ENCODE data around the gene EBLN1.

EBLN1 gene

DNA sequence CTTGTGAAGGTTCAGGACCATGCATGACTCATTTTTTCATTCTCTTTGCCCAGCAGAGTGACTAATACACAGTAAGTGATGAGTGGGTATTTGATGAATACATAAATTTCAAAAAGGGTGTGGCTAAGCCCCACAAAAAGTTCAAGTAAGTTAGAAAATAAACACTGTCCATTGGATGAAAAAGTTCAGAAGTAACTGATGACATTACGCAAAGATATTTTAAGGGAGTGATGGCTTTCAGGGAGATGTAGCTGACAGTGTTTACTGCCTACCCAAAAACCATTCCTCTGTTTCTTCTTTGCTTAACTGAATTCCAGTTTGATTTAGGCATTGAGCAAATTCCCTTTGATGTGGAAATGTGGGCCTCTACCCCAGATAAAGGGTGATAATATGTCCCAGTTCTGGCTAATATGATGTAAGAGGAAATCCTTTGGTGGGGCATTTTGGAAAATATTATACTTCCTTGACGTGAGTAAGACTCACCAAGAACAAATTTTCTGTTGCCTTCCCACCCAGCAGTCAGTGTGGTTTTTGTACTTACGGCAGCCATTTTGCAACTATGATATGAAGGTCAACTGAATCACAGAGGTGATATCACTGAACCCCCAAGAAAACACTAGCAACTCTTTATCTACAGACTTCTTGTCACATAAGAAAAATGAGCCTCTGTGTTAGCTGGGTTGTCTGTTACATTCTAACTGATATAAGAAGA lies 29.0 kb upstream of the EBLN1 start:
- H3K36me3 ChIP-seq (ENCODE audit: control insufficient read depth, insufficient read depth, low read length), result no peaks in the 10 kb centered on the region
- TF ChIP-seq, protein P1, sequence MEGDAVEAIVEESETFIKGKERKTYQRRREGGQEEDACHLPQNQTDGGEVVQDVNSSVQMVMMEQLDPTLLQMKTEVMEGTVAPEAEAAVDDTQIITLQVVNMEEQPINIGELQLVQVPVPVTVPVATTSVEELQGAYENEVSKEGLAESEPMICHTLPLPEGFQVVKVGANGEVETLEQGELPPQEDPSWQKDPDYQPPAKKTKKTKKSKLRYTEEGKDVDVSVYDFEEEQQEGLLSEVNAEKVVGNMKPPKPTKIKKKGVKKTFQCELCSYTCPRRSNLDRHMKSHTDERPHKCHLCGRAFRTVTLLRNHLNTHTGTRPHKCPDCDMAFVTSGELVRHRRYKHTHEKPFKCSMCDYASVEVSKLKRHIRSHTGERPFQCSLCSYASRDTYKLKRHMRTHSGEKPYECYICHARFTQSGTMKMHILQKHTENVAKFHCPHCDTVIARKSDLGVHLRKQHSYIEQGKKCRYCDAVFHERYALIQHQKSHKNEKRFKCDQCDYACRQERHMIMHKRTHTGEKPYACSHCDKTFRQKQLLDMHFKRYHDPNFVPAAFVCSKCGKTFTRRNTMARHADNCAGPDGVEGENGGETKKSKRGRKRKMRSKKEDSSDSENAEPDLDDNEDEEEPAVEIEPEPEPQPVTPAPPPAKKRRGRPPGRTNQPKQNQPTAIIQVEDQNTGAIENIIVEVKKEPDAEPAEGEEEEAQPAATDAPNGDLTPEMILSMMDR (IDR thresholded peaks at IDR 0.05; ENCODE audit: insufficient read depth, low read length, poor library complexity, severe bottlenecking), result no peak
- H3K4me3 ChIP-seq (replicated peaks; ENCODE audit: low read depth, low read length), result no peak overlapping the region
- DNase-seq (ENCODE audit: extremely low read depth, insufficient read length), result no peak
- no peaks in the 10 kb centered on the region for H3K27me3 ChIP-seq (replicated peaks; ENCODE audit: control insufficient read depth, insufficient read depth, low read length)

- TF ChIP-seq, protein P1 (IDR thresholded peaks at IDR 0.05; ENCODE audit: insufficient read depth, low read length, poor library complexity, severe bottlenecking), result no peak
- Histone ChIP-seq H3K36me3 (ENCODE audit: control insufficient read depth, insufficient read depth, low read length) (no peaks in the 10 kb centered on the region), H3K4me3 (replicated peaks; ENCODE audit: low read depth, low read length) (no peak overlapping the region), H3K27me3 (replicated peaks; ENCODE audit: control insufficient read depth, insufficient read depth, low read length) (no peaks in the 10 kb centered on the region)
- DNase-seq (ENCODE audit: extremely low read depth, insufficient read length), result no peak
These were observed 27.8 kb upstream of the EBLN1 start for GRCh38 chr10:22245567-22245966.

DNA sequence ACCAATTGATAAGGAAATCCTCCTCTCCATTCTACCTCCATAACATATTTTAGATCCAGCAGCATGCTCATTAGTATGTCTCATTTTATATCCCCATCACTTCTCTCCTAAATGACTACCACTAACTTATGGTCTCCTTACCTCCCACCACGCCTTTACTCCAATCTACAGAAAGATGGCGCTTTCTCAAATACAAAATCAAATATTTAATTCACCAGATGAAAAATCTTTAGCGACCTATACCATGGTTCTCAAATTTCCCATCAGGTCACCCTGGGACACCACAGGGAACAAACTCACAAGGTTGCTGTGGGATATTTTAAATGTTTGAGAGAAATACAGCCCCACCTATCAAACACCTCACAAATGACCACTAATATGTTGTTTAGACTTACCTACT lies 27.0 kb upstream of the EBLN1 start:
- H3K4me3 ChIP-seq (replicated peaks; ENCODE audit: low read depth, low read length), result no peak overlapping the region
- H3K27me3 ChIP-seq (replicated peaks; ENCODE audit: control insufficient read depth, insufficient read depth, low read length), result no peaks in the 10 kb centered on the region
- H3K36me3 ChIP-seq (ENCODE audit: control insufficient read depth, insufficient read depth, low read length), result no peaks in the 10 kb centered on the region
- TF ChIP-seq, protein P1 (IDR thresholded peaks at IDR 0.05; ENCODE audit: insufficient read depth, low read length, poor library complexity, severe bottlenecking), result no peak
- no peak for DNase-seq (ENCODE audit: extremely low read depth, insufficient read length)

DNA sequence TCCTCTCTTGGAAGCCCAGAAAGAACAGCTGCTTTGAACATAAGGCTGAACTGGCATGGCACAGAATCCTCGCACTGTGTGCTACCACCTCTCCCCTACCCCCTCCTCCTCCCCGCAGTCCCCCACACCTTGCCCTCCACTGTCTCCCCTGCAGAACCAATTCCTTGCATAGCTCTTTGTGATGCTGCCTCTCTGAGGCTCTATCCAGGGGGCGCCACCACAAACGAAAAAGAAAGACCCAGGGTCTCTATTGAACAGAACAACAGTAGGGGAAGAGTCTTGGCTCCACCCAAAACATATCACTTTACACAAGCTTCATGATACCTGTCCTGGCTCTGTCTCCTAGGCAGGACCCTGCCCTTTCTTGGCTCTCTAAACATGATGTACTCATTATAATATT lies 26.2 kb upstream of the EBLN1 start:
- Histone ChIP-seq H3K4me3 (replicated peaks; ENCODE audit: low read depth, low read length) (no peak overlapping the region), H3K36me3 (ENCODE audit: control insufficient read depth, insufficient read depth, low read length) (no peaks in the 10 kb centered on the region), H3K27me3 (replicated peaks; ENCODE audit: control insufficient read depth, insufficient read depth, low read length) (no peaks in the 10 kb centered on the region)
- no peak for DNase-seq (ENCODE audit: extremely low read depth, insufficient read length)
- TF ChIP-seq, protein P1 (IDR thresholded peaks at IDR 0.05; ENCODE audit: insufficient read depth, low read length, poor library complexity, severe bottlenecking), result peak; percentile 32

DNA sequence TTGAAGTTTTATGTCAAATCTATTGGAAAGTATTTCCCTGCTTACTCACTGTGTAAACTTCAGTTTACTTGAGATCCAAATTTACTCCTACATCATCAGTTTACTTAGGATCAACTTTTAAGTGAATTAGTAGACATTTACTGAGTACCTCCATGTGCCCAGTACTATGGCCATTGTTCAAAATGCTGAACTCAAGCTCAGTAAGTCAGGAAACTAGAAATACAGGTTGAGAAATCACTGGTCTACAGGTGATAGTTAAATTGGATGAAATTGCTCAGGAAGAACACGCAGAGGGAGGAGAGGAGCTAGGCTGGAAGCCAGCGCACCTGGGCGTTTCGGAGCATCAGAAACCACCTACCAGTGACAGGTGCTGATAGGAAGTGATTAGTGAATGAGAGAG lies 25.5 kb upstream of the EBLN1 start:
- H3K4me3 ChIP-seq (replicated peaks; ENCODE audit: low read depth, low read length), result no peak overlapping the region
- DNase-seq (ENCODE audit: extremely low read depth, insufficient read length), result no peak
- no peaks in the 10 kb centered on the region for H3K27me3 ChIP-seq (replicated peaks; ENCODE audit: control insufficient read depth, insufficient read depth, low read length)
- TF ChIP-seq, protein P1 (IDR thresholded peaks at IDR 0.05; ENCODE audit: insufficient read depth, low read length, poor library complexity, severe bottlenecking), result no peak
- no peaks in the 10 kb centered on the region for H3K36me3 ChIP-seq (ENCODE audit: control insufficient read depth, insufficient read depth, low read length)

- Histone ChIP-seq H3K27me3 (replicated peaks; ENCODE audit: control insufficient read depth, insufficient read depth, low read length) (no peaks in the 10 kb centered on the region), H3K4me3 (replicated peaks; ENCODE audit: low read depth, low read length) (no peak overlapping the region)
- TF ChIP-seq, protein P1 (IDR thresholded peaks at IDR 0.05; ENCODE audit: insufficient read depth, low read length, poor library complexity, severe bottlenecking), result no peak
These were observed 13.4 kb upstream of the EBLN1 start for GRCh38 chr10:22231260-22231659.

More at GRCh38 chr10:22231260-22231659, 13.4 kb upstream of the EBLN1 start:
- no peaks in the 10 kb centered on the region for H3K36me3 ChIP-seq (ENCODE audit: control insufficient read depth, insufficient read depth, low read length)
- DNase-seq (ENCODE audit: extremely low read depth, insufficient read length), result no peak

Data from GM06990 (cell line).